ENCODE results near the gene PTPRN2. TPM values are rescaled to one million over a fixed set of nuclear protein-coding genes. Genes with fewer than 3 reads are reported as not detected.

The PTPRN2 gene
- total RNA-seq, 1 experiment from 2014 or later, result 2.1 TPM

DNA sequence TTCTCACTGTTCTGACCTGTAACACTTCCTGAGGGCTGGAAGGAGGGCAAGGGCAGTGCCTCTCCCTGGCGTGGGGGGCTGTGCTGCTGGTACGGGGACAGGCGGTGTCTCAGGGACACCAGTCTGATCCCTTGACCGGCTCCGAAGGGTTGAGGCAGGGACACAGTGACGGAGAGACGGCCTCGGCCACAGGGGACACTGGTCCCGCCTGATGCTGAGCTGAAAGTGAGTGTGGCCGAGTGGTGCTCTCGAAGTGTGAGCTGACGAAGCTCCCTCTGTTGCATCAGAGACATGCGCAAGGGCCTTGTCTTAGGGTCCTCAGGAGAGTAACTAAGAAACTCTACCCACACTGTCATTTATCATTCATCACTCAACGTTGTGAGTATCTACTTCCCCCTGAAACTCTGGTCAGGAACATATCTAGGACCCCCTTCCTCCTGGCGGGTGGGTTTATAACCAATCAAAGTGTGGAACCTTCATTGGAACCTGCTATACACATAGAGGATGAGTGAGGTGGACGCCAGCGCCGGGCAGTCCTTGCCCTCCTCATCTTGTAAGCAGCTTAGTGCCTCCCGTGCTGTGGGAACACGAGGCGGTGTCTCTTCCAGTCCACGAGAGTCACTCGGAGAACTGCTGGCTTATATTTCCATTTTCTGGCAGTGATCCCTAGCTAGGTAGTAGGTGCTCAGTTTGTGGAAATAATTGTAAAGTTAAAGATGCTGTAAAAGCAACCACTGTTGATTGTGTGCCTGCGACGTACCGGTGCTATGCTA lies 967.7 kb downstream of the PTPRN2 start:
- H3K79me2 ChIP-seq (ENCODE audit: insufficient read depth, low read length), result no peaks in the 10 kb centered on the region
- H3K9me3 ChIP-seq (ENCODE audit: control insufficient read depth in 1 of 2, insufficient read depth in 1 of 2, low read depth in 1 of 2, low read length in 2 of 2), result no peaks in the 10 kb centered on the region
- no peaks in the 10 kb centered on the region for H4K20me1 ChIP-seq (ENCODE audit: insufficient read depth)
- no peak overlapping the region for H3K27ac ChIP-seq (ENCODE audit: low read depth, low read length)
- ATAC-seq (no peak), DNase-seq (ENCODE audit: low read depth, low spot score) (no peak)
- ChIA-PET RAD21 (ENCODE audit: low non-redundant PET in 1 of 2, low total read pairs in 2 of 2, uncharacterized antibody in 2 of 2, unreplicated experiment in 2 of 2) (no interaction called here), CTCF (no interaction called here), POLR2A (no interaction called here)
- no peak overlapping the region for H2AFZ ChIP-seq (ENCODE audit: low read depth, low read length, poor library complexity, severe bottlenecking)
- no peak overlapping the region for H3K4me3 ChIP-seq (replicated peaks in 1 of 2; ENCODE audit: low read depth in 1 of 2, low read length in 2 of 2)
- TF ChIP-seq CBX3 (IDR thresholded peaks at IDR 0.05; ENCODE audit: low read depth) (no peak), JUND (IDR thresholded peaks at IDR 0.05) (no peak)
- TF ChIP-seq, protein P1, sequence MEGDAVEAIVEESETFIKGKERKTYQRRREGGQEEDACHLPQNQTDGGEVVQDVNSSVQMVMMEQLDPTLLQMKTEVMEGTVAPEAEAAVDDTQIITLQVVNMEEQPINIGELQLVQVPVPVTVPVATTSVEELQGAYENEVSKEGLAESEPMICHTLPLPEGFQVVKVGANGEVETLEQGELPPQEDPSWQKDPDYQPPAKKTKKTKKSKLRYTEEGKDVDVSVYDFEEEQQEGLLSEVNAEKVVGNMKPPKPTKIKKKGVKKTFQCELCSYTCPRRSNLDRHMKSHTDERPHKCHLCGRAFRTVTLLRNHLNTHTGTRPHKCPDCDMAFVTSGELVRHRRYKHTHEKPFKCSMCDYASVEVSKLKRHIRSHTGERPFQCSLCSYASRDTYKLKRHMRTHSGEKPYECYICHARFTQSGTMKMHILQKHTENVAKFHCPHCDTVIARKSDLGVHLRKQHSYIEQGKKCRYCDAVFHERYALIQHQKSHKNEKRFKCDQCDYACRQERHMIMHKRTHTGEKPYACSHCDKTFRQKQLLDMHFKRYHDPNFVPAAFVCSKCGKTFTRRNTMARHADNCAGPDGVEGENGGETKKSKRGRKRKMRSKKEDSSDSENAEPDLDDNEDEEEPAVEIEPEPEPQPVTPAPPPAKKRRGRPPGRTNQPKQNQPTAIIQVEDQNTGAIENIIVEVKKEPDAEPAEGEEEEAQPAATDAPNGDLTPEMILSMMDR (IDR thresholded peaks at IDR 0.05 in 2 of 3, conservative IDR thresholded peaks at IDR 0.05 in 1 of 3; ENCODE audit: borderline replicate concordance in 1 of 3, insufficient read depth in 1 of 3, low read depth in 2 of 3, low read length in 2 of 3), result no peak
- TF ChIP-seq, protein P2, sequence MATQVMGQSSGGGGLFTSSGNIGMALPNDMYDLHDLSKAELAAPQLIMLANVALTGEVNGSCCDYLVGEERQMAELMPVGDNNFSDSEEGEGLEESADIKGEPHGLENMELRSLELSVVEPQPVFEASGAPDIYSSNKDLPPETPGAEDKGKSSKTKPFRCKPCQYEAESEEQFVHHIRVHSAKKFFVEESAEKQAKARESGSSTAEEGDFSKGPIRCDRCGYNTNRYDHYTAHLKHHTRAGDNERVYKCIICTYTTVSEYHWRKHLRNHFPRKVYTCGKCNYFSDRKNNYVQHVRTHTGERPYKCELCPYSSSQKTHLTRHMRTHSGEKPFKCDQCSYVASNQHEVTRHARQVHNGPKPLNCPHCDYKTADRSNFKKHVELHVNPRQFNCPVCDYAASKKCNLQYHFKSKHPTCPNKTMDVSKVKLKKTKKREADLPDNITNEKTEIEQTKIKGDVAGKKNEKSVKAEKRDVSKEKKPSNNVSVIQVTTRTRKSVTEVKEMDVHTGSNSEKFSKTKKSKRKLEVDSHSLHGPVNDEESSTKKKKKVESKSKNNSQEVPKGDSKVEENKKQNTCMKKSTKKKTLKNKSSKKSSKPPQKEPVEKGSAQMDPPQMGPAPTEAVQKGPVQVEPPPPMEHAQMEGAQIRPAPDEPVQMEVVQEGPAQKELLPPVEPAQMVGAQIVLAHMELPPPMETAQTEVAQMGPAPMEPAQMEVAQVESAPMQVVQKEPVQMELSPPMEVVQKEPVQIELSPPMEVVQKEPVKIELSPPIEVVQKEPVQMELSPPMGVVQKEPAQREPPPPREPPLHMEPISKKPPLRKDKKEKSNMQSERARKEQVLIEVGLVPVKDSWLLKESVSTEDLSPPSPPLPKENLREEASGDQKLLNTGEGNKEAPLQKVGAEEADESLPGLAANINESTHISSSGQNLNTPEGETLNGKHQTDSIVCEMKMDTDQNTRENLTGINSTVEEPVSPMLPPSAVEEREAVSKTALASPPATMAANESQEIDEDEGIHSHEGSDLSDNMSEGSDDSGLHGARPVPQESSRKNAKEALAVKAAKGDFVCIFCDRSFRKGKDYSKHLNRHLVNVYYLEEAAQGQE (IDR thresholded peaks at IDR 0.05; ENCODE audit: low read depth), result no peak
- H3K9ac ChIP-seq (ENCODE audit: low read length), result no peak overlapping the region
- BruUV-seq (replicated peaks), result no TSS peak
- H3K4me2 ChIP-seq (ENCODE audit: low read length), result no peak overlapping the region
- H3K36me3 ChIP-seq (ENCODE audit: control insufficient read depth in 1 of 2, insufficient read depth in 2 of 2, low read length in 2 of 2), result no peaks in the 10 kb centered on the region
- no peaks in the 10 kb centered on the region for H3K9me2 ChIP-seq (ENCODE audit: insufficient read depth)
- no peaks in the 10 kb centered on the region for H3K4me1 ChIP-seq (ENCODE audit: control insufficient read depth in 1 of 2, insufficient read depth in 2 of 2, low read length in 2 of 2)
- intact Hi-C loops (cut with micrococcal nuclease), result no loop called here
- H3K27me3 ChIP-seq (ENCODE audit: insufficient read depth, low read length), result no peaks in the 10 kb centered on the region
